Measurements from ENCODE around the gene WFS1. TPM values are rescaled to one million over a fixed set of nuclear protein-coding genes. Genes with fewer than 3 reads are reported as not detected.

WFS1 gene
- total and polyA plus RNA-seq, 2 of the 13 experiments (the other 11 are each of a cell fraction or from before 2014, with no cell fraction given) = 39.1 to 42.2 TPM

GRCh38 chr4:6327220-6327917 lies 57.7 kb downstream of the WFS1 start (continued):
- TF ChIP-seq SOX13 (IDR thresholded peaks at IDR 0.05) (no peak), SOX13 (CRISPR knock-in tag; conservative IDR thresholded peaks at IDR 0.05 in 1 of 2, IDR thresholded peaks at IDR 0.05 in 1 of 2) (0 out of 4 replicates have a peak, but pooled peaks of 1 of the 2 experiments have one; percentile 28), KDM2A (CRISPR knock-in tag; IDR thresholded peaks at IDR 0.05; ENCODE audit: borderline replicate concordance, low read depth) (peak; percentile 87), HNF1A (IDR thresholded peaks at IDR 0.05; ENCODE audit: low read depth) (no peak), HNF1A (CRISPR knock-in tag; IDR thresholded peaks at IDR 0.05; ENCODE audit: borderline replicate concordance) (peak; percentile 26; the same call in 1 of the 2 replicates), HDAC2 (CRISPR knock-in tag; IDR thresholded peaks at IDR 0.05) (peak; percentile 67; the same call in 1 of the 2 replicates), NR2F6 (IDR thresholded peaks at IDR 0.05) (no peak), NR2F6 (CRISPR knock-in tag; IDR thresholded peaks at IDR 0.05) (peak; percentile 32; the same call in 1 of the 2 replicates), ZNF891 (CRISPR knock-in tag; IDR thresholded peaks at IDR 0.05) (0 out of 2 replicates have a peak, but pooled peaks have one; percentile 23), KAT8 (CRISPR knock-in tag; IDR thresholded peaks at IDR 0.05) (0 out of 2 replicates have a peak, but pooled peaks have one; percentile 28), CBX5 (CRISPR knock-in tag; IDR thresholded peaks at IDR 0.05; ENCODE audit: borderline replicate concordance) (0 out of 2 replicates have a peak, but pooled peaks have one; percentile 61), ZNF576 (CRISPR knock-in tag; IDR thresholded peaks at IDR 0.05) (0 out of 2 replicates have a peak, but pooled peaks have one; percentile 20), SALL1 (CRISPR knock-in tag; IDR thresholded peaks at IDR 0.05) (peak; percentile 50; the same call in 1 of the 2 replicates), ZNF124 (CRISPR knock-in tag; IDR thresholded peaks at IDR 0.05) (no peak), ZBTB49 (CRISPR knock-in tag; IDR thresholded peaks at IDR 0.05; ENCODE audit: borderline replicate concordance) (0 out of 2 replicates have a peak, but pooled peaks have one; percentile 34), ETV5 (CRISPR knock-in tag; IDR thresholded peaks at IDR 0.05; ENCODE audit: borderline replicate concordance) (peak; percentile 31; the same call in 1 of the 2 replicates), DR1 (CRISPR knock-in tag; IDR thresholded peaks at IDR 0.05) (0 out of 2 replicates have a peak, but pooled peaks have one; percentile 21), DRAP1 (CRISPR knock-in tag; IDR thresholded peaks at IDR 0.05) (0 out of 2 replicates have a peak, but pooled peaks have one; percentile 20), ZNF800 (CRISPR knock-in tag; IDR thresholded peaks at IDR 0.05) (0 out of 2 replicates have a peak, but pooled peaks have one; percentile 37), FOSL2 (CRISPR knock-in tag; IDR thresholded peaks at IDR 0.05) (0 out of 2 replicates have a peak, but pooled peaks have one; percentile 28)
